Stimulated activated CD8-positive, alpha-beta memory T cell treated with anti-CD3 and anti-CD28 coated beads, Interleukin-2, amount 100 ng/mL, for 1 hour (primary cell): Measurements from ENCODE around the gene VSTM2B.

ENCODE experiments used
- DNase-seq, 2 donors: peaks; one replicate each; pipeline ENCODE4 v3.0.0-alpha.2; 2020; ENCODE audit warnings: low read depth in 2 of 2

The VSTM2B gene

GRCh38 chr19:29495901-29496441, 29.8 kb upstream of the VSTM2B start:
- no peak for DNase-seq

GRCh38 chr19:29497241-29497640, 28.6 kb upstream of the VSTM2B start:
- DNase-seq = no peak

GRCh38 chr19:29497686-29498436, 27.9 kb upstream of the VSTM2B start:
- DNase-seq = no peak

GRCh38 chr19:29499261-29499920, 26.4 kb upstream of the VSTM2B start:
- no peak for DNase-seq

- DNase-seq = no peak
Observed at GRCh38 chr19:29499921-29500590, 25.7 kb upstream of the VSTM2B start.

GRCh38 chr19:29501816-29502580, 23.8 kb upstream of the VSTM2B start:
- no peak for DNase-seq

GRCh38 chr19:29502581-29502850, 23.3 kb upstream of the VSTM2B start:
- DNase-seq = no peak

- no peak for DNase-seq
Observed at GRCh38 chr19:29503140-29503758, 22.5 kb upstream of the VSTM2B start.

- DNase-seq = no peak
Observed at GRCh38 chr19:29503785-29504184, 22.0 kb upstream of the VSTM2B start.

- DNase-seq = no peak
Observed at GRCh38 chr19:29504454-29504853, 21.3 kb upstream of the VSTM2B start.

GRCh38 chr19:29505097-29505824, 20.5 kb upstream of the VSTM2B start:
- DNase-seq = no peak

- no peak for DNase-seq
Observed at GRCh38 chr19:29506619-29506911, 19.2 kb upstream of the VSTM2B start.

GRCh38 chr19:29507081-29507860, 18.5 kb upstream of the VSTM2B start:
- no peak for DNase-seq

- DNase-seq = no peak
Observed at GRCh38 chr19:29508181-29508580, 17.6 kb upstream of the VSTM2B start.

GRCh38 chr19:29509456-29509855, 16.3 kb upstream of the VSTM2B start:
- no peak for DNase-seq

- DNase-seq = no peak
Observed at GRCh38 chr19:29510701-29511265, 15.0 kb upstream of the VSTM2B start.

GRCh38 chr19:29511768-29512167, 14.0 kb upstream of the VSTM2B start:
- no peak for DNase-seq

- no peak for DNase-seq
Observed at GRCh38 chr19:29512748-29513147, 13.0 kb upstream of the VSTM2B start.

GRCh38 chr19:29514525-29515232, 11.1 kb upstream of the VSTM2B start:
- DNase-seq = no peak
